ENCODE measurements around the gene INSM1.

Gene INSM1

DNA sequence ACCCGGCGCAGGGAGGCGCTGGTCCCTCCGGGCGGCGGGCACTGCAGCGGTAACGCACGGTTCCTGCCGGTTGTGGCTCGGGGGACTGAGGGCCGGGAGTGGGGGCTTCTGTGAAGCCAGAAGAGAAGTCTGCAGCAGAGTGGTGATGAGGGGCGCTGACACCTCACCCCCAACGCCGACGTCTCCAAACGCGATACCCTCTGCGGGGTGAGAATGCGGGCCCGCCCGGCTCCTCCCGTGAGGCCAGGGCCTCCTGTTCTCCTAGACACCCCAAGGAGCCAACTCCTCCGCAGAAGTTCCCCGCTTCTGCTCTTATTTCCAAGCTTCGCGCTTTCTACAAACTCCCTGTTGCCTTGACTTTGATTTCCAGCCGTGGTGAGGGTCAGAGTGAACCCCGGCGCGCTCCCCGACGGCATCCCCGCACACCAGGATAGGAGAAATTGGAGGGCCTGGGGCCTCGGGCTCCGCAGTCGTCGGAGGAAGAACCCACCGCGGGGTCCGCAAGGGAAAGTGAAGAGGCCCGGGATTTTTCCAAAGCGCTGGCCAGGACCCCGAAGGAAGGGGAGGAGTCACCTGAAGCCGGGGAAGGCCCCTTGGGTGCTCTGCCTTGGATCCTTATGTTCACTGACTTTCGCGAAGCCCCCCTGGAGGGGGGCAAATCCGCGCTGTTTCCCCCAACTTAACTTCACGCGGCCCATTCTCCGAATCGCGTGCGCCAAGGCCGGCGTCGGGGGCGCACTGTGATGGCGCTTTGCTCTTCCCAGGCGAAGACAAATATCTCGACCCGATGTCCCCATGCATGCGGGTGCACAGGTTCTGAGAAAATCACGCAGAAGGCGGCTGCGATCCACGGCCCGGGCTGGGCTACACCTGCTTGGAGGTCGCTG, 3.1 kb upstream of the INSM1 start:
- Histone ChIP-seq H3K27ac (no peak overlapping the region), H3K27me3 (ENCODE audit: insufficient read depth, low read depth) (no peaks in the 10 kb centered on the region), H4K20me1 (ENCODE audit: insufficient read depth) (no peaks in the 10 kb centered on the region), H3K9ac (no peak overlapping the region), H2AFZ (ENCODE audit: low read depth) (no peak overlapping the region), H3K36me3 (ENCODE audit: insufficient read depth) (no peaks in the 10 kb centered on the region), H3K4me1 (ENCODE audit: low read depth, poor library complexity, severe bottlenecking) (no peaks in the 10 kb centered on the region), H3K79me2 (ENCODE audit: insufficient read depth, low read depth) (no peaks in the 10 kb centered on the region), H3K4me3 (IDR thresholded peaks at IDR 0.05; ENCODE audit: insufficient read depth, low read depth, low read length) (no peak overlapping the region), H3K4me2 (no peak overlapping the region)
- no peak for TF ChIP-seq CTCF (conservative IDR thresholded peaks at IDR 0.05; ENCODE audit: low read depth, low read length)

GRCh38 chr20:20365480-20366161, 2.3 kb upstream of the INSM1 start:
- Histone ChIP-seq H3K79me2 (ENCODE audit: insufficient read depth, low read depth) (no peaks in the 10 kb centered on the region), H3K4me3 (IDR thresholded peaks at IDR 0.05; ENCODE audit: insufficient read depth, low read depth, low read length) (no peak overlapping the region), H4K20me1 (ENCODE audit: insufficient read depth) (no peaks in the 10 kb centered on the region), H3K4me2 (no peak overlapping the region), H3K36me3 (ENCODE audit: insufficient read depth) (no peaks in the 10 kb centered on the region), H2AFZ (ENCODE audit: low read depth) (no peak overlapping the region), H3K27me3 (ENCODE audit: insufficient read depth, low read depth) (no peaks in the 10 kb centered on the region), H3K4me1 (ENCODE audit: low read depth, poor library complexity, severe bottlenecking) (no peaks in the 10 kb centered on the region), H3K9ac (no peak overlapping the region), H3K27ac (no peak overlapping the region)
- no peak for TF ChIP-seq CTCF (conservative IDR thresholded peaks at IDR 0.05; ENCODE audit: low read depth, low read length)

GRCh38 chr20:20366551-20366875, 1.4 kb upstream of the INSM1 start:
- Histone ChIP-seq H3K4me1 (ENCODE audit: low read depth, poor library complexity, severe bottlenecking) (no peaks in the 10 kb centered on the region), H3K9ac (no peak overlapping the region), H3K27me3 (ENCODE audit: insufficient read depth, low read depth) (no peaks in the 10 kb centered on the region), H2AFZ (ENCODE audit: low read depth) (no peak overlapping the region), H4K20me1 (ENCODE audit: insufficient read depth) (no peaks in the 10 kb centered on the region), H3K4me2 (no peak overlapping the region), H3K36me3 (ENCODE audit: insufficient read depth) (no peaks in the 10 kb centered on the region), H3K4me3 (IDR thresholded peaks at IDR 0.05; ENCODE audit: insufficient read depth, low read depth, low read length) (no peak overlapping the region), H3K79me2 (ENCODE audit: insufficient read depth, low read depth) (no peaks in the 10 kb centered on the region), H3K27ac (no peak overlapping the region)
- TF ChIP-seq CTCF (conservative IDR thresholded peaks at IDR 0.05; ENCODE audit: low read depth, low read length) = no peak

DNA sequence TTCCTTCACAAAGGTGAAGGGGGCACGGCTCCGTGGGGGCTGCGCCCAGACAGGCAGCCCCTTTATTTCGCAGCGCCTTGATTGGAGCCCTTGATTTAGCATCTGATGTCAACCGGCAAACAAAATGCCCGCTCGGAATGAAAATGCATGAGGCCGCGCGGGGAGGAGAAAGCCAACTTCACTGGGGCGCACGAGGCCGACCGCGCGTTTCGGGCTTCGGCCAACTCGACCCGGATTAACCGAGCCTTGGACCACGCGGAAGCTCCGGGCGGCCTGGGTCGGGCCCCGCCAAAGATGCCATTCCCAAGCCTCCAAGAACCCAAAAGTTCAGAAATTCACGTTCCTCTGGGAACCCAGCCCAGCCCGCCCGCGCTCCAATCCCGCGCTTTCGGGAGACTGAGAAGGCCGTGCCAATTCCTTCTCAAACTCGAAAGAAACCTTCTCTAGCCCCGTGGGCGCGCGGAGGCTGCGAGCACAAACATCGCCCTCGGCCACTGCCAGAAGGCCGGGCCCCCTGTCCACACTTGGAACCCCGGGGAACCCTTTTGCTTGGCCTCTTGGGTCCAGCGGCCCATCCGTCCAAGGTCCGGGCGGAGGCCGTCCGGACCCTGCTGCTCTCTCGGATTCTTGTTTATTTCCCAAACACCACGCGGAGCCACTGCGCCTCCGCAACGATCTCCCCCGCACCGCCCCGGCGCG, 879 bp upstream of the INSM1 start:
- Histone ChIP-seq H3K4me3 (IDR thresholded peaks at IDR 0.05; ENCODE audit: insufficient read depth, low read depth, low read length) (no peak overlapping the region), H3K4me1 (ENCODE audit: low read depth, poor library complexity, severe bottlenecking) (no peaks in the 10 kb centered on the region), H3K27ac (no peak overlapping the region), H3K9ac (no peak overlapping the region), H3K4me2 (no peak overlapping the region), H4K20me1 (ENCODE audit: insufficient read depth) (no peaks in the 10 kb centered on the region), H3K79me2 (ENCODE audit: insufficient read depth, low read depth) (no peaks in the 10 kb centered on the region), H3K27me3 (ENCODE audit: insufficient read depth, low read depth) (no peaks in the 10 kb centered on the region), H2AFZ (ENCODE audit: low read depth) (no peak overlapping the region), H3K36me3 (ENCODE audit: insufficient read depth) (no peaks in the 10 kb centered on the region)
- no peak for TF ChIP-seq CTCF (conservative IDR thresholded peaks at IDR 0.05; ENCODE audit: low read depth, low read length)

Data from KMS-11 (cell line).